WI38 (cell line): ENCODE data around the gene ZBTB21.

Experiments used
- H3K4me3 ChIP-seq: 2 replicates; pipeline ENCODE4 v1.5.1; 2011; ENCODE audit warnings: low read depth, mild to moderate bottlenecking, control low read depth, low read length
- TF ChIP-seq, protein P1 (sequence below): IDR thresholded peaks from 2 replicates; pipeline ENCODE4 v1.5.1; 2012; ENCODE audit warnings: low read depth, mild to moderate bottlenecking, control low read depth, low read length

ZBTB21 gene

DNA sequence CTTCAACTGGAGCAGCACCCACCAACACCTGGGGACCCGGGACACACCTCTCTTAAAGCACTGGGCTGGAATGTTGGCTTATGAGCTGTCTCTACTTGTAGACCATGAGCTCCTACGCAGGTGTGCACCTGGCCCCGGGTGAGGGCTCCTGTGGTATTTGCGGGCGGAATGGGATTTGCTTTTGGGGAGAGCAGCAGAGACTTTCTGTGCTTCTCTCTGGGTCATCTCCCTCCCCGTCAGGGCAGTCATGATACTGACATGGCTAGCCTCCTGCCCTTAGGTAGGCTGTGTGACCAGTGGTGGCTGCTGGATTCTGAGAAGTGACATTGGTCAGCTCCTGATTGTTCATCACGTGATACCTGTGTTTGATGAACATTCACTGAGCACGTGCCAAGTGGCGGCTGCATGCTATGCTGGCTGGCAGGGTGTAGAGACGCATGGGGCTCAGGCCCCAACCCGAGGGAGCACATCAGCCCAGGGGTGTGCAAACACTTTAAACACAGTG is 9.0 kb upstream of the ZBTB21 start:
- no peak overlapping the region for H3K4me3 ChIP-seq

DNA sequence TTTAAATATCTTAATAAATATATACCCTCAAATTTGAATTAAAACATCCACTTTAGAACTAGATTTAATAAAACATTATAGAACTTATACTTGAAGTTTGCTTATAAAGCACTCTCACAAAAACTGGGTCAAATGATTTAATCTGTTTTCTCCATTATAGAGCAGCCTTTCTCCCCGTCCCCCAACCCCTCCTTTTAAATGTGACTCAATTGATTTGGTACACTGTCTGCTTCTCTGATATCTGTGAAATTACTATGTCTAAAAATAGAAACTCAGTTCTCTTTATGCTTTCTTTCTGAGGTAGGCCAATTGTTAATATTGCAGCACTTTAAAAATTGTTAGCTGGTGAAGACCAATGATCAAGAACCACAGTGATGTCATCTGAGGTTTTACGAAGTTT is 6.9 kb upstream of the ZBTB21 start:
- no peak overlapping the region for H3K4me3 ChIP-seq
- TF ChIP-seq, protein P1, sequence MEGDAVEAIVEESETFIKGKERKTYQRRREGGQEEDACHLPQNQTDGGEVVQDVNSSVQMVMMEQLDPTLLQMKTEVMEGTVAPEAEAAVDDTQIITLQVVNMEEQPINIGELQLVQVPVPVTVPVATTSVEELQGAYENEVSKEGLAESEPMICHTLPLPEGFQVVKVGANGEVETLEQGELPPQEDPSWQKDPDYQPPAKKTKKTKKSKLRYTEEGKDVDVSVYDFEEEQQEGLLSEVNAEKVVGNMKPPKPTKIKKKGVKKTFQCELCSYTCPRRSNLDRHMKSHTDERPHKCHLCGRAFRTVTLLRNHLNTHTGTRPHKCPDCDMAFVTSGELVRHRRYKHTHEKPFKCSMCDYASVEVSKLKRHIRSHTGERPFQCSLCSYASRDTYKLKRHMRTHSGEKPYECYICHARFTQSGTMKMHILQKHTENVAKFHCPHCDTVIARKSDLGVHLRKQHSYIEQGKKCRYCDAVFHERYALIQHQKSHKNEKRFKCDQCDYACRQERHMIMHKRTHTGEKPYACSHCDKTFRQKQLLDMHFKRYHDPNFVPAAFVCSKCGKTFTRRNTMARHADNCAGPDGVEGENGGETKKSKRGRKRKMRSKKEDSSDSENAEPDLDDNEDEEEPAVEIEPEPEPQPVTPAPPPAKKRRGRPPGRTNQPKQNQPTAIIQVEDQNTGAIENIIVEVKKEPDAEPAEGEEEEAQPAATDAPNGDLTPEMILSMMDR, result no peak

More for the DNA sequence above, 9.0 kb upstream of the ZBTB21 start:
- TF ChIP-seq, protein P1, result no peak

DNA sequence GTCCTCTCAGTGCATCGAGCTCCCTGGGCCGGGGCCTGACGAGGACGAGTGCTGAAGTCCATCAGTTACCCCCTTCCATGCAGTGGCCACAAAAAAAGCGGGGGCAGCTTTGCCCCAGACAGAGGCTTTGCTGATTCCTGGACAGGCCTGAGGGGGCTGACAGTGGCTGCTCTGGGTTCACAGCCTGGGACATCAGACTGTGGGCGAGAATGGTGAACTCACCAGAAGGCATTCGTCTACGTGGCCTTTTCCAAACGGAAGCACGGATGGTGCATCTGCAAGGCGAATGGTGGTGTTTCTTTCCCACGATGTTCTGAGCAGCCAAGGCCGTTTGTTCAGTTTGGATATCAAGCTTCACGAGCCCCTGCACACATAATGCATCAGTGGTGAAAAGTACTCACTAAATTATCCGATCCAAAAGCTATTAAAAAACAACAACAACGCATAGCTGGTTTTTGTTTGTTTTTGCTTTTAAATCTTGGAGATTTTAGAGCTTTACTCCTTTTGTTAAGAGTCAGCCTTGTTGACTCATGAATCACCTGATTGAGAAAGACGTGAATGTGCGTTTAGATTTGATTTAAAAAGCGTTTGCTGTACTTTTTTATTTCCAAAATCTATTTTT is 6.3 kb upstream of the ZBTB21 start:
- TF ChIP-seq, protein P1, result no peak
- no peak overlapping the region for H3K4me3 ChIP-seq

DNA sequence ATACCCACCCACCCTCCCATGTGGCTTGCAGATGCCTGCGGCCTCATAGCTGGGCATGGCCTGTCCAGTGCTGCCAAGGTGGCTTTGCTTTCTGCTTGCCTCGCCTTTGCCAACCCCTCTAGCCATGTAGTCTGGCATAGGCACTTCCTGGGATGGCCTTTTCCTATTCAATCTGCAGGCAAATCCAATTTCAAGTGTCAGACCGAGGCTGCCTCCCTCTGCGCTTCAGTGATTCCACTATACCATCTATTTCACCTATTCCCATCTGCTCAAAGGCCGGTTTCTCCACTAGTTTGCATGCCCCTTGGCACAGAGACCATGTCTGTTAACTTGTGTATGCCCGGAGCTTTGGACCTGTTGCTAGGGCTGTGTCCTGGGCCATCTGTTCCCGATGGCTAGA is 3.8 kb upstream of the ZBTB21 start:
- no peak overlapping the region for H3K4me3 ChIP-seq
- TF ChIP-seq, protein P1, result no peak

DNA sequence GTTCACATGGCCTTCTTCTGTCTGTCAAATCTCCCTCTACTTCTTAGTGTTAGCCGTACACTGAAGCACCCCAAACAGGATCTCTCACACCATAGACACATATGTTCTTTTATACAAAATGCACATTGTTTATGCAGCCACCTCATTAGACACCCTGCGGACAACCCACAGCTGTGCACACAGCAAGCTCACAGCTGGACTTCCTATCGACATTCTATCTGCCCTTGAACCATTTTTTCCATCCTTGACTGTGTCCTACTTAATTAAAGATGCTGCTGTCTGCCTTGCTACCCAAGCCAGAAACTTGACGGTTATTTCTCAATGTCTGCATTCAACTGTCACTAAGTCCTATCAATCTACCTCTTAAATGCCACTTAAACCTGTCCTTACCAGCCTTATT is 3.2 kb upstream of the ZBTB21 start:
- no peak overlapping the region for H3K4me3 ChIP-seq
- TF ChIP-seq, protein P1, result no peak

DNA sequence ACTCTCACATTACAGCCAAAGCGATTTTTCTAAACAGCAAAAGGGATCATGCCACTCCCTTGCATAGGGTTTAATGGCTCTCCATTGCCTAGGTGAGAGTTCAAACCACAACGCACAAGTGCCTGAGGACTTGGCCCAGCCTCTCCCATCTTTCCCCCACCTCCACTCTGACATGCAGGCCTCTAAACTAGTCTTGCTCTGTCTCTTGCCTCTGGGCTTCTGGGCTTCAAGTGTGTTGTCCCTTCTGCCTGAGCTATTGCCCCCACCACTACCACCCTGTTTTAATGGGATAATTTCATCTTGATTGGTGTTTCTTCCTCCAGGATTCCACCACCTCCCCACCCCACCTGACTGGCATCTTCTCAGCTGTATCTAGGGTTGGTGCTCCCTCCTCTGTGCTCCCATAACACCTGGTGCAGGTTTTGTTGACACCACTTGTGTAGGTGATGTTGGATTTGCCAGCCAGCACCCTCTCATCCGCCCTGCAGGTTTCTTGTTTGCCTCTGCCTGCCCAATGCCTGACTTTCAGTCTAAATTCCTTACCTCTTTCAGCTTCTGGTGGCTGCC is 2.7 kb upstream of the ZBTB21 start:
- no peak overlapping the region for H3K4me3 ChIP-seq
- TF ChIP-seq, protein P1, result no peak

DNA sequence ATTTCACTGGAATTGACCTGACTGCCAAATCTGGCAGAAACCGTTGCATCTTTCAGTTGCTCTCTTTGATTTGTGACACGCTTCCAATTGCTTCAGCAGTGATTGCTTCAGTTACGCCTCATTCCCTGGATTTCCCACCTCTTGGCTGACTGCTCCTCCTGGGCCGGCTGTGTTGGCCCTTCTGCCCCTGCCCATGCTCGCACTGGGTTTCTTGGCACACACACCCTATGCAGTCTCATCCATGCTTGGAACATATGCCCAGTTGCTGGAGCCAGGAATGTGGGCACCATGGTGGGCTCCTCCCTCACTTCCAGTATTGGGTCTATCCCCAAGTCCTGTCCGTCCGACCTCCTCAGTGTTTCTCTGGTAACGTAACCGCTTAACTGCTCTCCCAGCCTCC is 2.2 kb upstream of the ZBTB21 start:
- TF ChIP-seq, protein P1, result no peak

More for the DNA sequence above, 2.2 kb upstream of the ZBTB21 start:
- H3K4me3 ChIP-seq, result no peak overlapping the region
